ENCODE measurements around the gene COL18A1.

The COL18A1 gene

GRCh38 chr21:45383111-45383614, 21.8 kb upstream of the COL18A1 start:
- DNase-seq (ENCODE audit: low read depth): no peak

GRCh38 chr21:45383615-45384201, 21.3 kb upstream of the COL18A1 start:
- DNase-seq (ENCODE audit: low read depth): no peak

GRCh38 chr21:45384656-45385548, 20.1 kb upstream of the COL18A1 start:
- DNase-seq (ENCODE audit: low read depth): no peak

DNA sequence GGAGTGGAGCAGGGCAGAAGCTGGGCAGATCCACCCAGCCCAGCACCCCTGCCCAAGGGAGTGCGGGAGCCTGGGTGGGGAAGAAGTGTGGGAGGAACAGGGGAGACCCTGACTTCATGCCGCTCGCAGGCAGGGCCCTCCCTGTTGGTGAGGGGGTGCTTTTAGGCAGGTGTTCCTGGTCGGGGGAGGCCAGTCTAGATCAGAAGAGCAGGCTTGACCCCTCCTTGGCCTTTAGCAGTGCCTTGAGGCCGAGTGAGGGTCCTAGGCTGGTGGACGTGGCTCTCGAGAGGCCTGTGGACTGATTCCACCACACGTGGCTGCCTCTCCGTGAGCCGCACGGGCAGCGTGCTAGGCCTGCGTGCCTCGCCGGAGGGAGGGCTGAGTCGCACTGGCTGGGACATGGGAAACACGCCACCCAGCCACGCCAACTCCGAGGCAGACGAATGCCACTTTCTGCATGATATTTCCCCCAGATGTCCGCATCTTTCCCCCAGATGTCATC, 19.4 kb upstream of the COL18A1 start:
- DNase-seq (ENCODE audit: low read depth): no peak

DNA sequence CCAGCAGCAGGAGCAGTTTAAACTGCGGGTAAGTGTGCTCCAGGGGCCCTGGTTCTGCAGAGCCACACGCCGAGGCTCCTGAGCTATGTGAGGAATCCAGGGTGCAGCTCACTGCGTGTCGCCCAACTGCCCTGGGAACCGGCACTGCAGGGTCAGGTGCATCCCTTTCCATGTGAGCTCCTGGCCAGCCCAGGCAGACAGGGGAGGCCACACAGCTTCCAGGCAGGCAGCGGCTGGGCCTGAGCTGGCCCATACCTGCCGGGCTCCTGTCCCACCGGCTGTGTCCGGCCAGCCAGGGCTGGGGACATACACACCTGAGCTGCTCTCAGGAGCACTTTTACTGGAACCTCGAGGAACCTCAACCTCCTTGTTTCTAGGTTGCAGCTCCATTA, 18.6 kb upstream of the COL18A1 start:
- DNase-seq (ENCODE audit: low read depth): no peak

DNA sequence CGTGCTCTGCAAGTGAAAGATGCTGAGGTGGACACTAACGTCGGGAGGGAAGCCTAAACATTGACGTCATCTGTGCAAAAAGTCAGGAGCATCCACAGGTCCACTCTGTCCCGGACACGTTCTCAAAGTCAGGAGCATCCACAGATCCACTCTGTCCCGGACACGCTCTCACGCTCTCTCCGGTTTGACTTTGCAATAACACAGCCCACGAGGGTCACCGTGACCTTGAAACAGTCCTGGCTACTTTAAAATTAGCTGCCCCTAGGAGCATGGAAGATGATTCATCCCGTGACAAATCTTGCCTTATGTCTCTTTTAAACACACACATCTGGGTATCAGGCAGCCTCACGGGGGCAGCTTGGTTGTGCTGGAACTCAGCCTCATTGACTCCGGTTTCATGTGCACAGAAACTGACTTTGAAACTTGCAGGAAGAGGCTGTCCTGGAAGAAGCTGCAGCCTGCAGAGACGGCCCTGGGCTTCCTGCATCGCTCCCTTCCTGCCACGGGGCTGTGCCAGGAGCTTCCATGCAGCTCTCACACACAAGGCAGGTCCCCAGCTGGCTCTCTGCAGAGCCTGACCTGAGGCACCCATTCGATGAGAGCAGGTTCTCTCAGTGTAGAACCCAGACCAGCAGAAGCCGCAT, 18.1 kb upstream of the COL18A1 start:
- DNase-seq (ENCODE audit: low read depth): peak; percentile 85

GRCh38 chr21:45387506-45387905, 17.5 kb upstream of the COL18A1 start:
- no peak for DNase-seq (ENCODE audit: low read depth)

GRCh38 chr21:45388011-45388521, 16.9 kb upstream of the COL18A1 start:
- DNase-seq (ENCODE audit: low read depth): no peak

- no peak for DNase-seq (ENCODE audit: low read depth)
These were observed 16.2 kb upstream of the COL18A1 start for GRCh38 chr21:45388611-45389296.

GRCh38 chr21:45390121-45390751, 14.7 kb upstream of the COL18A1 start:
- no peak for DNase-seq (ENCODE audit: low read depth)

GRCh38 chr21:45390831-45391742, 13.9 kb upstream of the COL18A1 start:
- no peak for DNase-seq (ENCODE audit: low read depth)

GRCh38 chr21:45391743-45392572, 13.0 kb upstream of the COL18A1 start:
- DNase-seq (ENCODE audit: low read depth): no peak

DNA sequence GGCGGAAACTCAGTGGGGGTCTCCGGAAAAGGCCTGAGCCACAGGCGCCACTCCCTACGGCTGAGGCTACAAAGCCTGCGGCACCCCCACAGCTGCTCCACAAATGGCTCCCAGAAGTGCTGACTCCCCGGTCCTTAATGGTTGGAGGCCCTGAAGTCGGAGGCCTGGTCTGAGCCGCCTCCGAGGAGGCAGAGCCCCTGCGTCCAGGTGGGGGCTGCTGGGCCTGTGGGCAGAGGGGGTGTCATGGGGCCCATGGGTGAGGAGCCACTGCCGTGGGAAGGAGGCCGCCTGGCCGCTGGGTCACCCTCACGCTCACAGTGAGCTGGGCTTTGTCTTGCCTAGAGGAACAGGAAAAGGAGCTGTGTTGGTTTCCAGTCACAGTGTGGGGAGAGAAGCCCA, 12.4 kb upstream of the COL18A1 start:
- no peak for DNase-seq (ENCODE audit: low read depth)

DNA sequence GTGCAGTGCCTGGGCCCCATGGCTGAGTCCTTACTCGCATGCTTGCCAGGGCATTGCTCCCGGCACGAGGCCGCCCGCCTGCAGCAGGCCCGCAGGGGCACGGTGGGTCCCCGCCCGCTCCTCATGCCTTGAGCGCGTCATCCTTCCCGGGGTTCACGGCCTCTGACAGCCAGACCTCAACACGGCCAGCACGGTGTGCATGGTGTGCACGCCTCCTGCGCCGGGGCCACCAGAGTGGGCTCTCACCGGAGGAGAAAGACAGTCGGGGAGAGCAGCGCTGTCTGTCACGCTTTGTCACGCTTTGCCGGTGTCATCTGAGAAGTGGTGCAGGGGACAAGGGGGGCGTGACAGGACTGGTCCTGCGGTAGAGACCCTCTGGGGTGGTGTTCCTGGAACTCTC, 11.9 kb upstream of the COL18A1 start:
- no peak for DNase-seq (ENCODE audit: low read depth)

DNA sequence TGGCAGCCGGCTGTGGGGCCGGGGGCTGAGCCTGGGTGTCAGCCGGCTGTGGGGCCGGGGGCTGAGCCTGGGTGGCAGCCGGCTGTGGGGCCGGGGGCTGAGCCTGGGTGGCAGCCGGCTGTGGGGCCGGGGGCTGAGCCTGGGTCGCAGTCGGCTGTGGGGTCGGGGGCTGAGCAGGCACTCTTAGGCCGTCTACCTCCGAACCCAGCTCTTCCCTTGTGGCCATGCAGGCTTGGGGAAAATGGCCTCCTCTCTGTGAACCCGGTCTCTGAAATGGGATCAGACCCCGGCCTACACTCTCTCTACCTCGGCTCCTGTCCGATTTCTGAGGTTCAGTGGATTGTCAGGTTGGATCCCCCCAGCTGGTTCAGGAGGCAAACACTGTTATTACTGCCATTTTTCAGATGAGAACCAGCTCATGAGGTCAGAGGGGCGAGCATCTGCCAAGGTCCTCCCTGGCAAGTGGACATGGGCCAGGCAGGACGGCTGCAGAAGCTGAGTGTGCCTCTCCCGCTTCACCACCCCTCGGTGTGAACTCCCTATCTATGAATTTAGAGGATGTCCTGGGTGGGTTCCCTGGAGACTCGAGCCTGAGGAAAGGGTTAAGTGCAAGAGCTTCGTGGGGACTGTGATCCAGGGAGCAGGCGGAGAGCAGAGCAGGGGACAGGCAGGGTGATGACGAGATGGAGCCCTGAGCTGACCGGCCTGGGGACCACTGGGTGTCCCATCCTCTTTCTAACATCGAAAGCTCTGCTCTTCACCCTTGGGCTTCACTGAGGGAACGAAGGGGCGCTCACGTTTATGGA, 10.9 kb upstream of the COL18A1 start:
- no peak for DNase-seq (ENCODE audit: low read depth)

DNA sequence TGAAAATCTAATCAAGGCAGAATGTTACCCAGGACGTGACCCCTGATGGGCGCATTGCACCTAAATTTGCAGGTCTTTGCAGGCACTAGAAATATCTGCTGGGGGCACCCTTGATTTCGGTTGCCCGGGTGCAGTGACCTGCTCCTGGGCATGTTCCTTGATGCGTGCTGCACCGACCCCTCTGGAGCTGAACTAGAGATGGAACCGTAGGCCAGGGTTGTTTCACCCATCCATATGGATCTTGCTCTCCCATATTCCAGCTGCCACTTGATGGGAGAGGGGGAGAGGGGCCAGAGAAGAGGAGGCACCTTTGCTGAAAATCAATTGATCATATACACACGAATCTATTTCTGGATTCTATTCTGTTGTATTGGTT, 8.4 kb upstream of the COL18A1 start:
- no peak for DNase-seq (ENCODE audit: low read depth)

DNA sequence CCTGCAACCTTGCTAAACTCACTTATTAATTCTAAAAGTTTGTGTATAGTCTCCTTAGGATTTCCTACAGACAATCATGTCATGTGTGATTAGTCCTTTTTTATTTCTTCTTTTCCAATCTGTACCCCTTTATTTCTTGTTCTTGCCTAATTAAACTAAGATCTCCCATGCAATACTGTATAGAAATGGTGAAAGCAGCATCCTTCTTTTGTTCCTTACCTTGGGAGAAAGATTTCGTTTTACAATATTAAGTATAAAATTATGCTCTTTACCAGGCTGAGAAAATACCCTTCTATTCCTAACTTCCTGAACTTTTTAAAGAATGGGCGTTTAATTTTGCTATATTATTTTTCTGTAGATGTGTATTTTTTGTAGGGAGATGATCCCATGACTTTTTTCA, 7.6 kb upstream of the COL18A1 start:
- no peak for DNase-seq (ENCODE audit: low read depth)

GRCh38 chr21:45401054-45401518, 3.9 kb upstream of the COL18A1 start:
- DNase-seq (ENCODE audit: low read depth): no peak

All from amniotic epithelial cell (primary cell).